PFSK-1 (cell line): Measurements from ENCODE around the gene PCIF1.

Experiments
- FOXP2 ChIP-seq: optimal IDR thresholded peaks from 2 replicates; pipeline ENCODE3; 2011; ENCODE audit warnings: borderline replicate concordance, control low read depth, inconsistent platforms; ENCODE audit not compliant: insufficient read depth; ENCODE audit errors: extremely low read length, extremely low read depth
- POLR2AphosphoS5 ChIP-seq: IDR thresholded peaks from 2 replicates; pipeline ENCODE4 v1.6.1; 2012; ENCODE audit warnings: low read depth, mild to moderate bottlenecking, control low read depth, low read length, moderate library complexity
- SIN3A ChIP-seq: IDR thresholded peaks from 2 replicates; pipeline ENCODE4 v1.6.1; 2012; ENCODE audit warnings: mild to moderate bottlenecking, low read length, moderate library complexity, borderline replicate concordance; ENCODE audit not compliant: insufficient read depth
- TAF1 ChIP-seq: IDR thresholded peaks from 2 replicates; pipeline ENCODE4 v1.6.1; 2012; ENCODE audit warnings: low read length, control low read depth, borderline replicate concordance; ENCODE audit not compliant: insufficient read depth
- TF ChIP-seq, protein P1 (sequence below), 2 experiments: IDR thresholded peaks; 2 replicates each; pipeline versions ENCODE4 v1.6.1 to v1.8.0; 2011 to 2012; ENCODE audit warnings: low read depth in 2 of 2, low read length in 2 of 2, control low read depth in 1 of 2, inconsistent platforms in 1 of 2, mild to moderate bottlenecking in 1 of 2, moderate library complexity in 1 of 2; ENCODE audit not compliant: insufficient read depth in 1 of 2

The PCIF1 gene

DNA sequence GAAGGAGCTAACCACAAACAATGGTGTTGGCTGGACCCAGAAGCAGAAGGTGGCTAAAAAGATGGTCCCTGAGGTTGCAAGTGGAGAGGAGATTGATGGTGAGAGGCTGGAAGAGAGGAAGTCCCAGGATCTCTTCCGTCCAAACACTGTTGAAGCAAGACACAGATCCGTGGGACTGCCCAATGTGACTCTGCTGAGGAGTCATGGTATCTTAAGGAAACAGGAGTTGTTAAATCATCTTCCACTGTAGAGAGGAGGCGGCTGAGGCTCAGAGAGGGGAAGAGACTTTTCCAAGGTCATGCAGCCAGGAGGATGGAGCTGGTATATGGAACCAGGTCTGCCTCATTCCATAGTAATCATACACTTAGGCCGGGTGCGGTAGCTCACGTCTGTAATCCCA, 41.6 kb downstream of the PCIF1 start:
- TF ChIP-seq SIN3A = no peak
- TF ChIP-seq TAF1 = no peak
- TF ChIP-seq, protein P1, sequence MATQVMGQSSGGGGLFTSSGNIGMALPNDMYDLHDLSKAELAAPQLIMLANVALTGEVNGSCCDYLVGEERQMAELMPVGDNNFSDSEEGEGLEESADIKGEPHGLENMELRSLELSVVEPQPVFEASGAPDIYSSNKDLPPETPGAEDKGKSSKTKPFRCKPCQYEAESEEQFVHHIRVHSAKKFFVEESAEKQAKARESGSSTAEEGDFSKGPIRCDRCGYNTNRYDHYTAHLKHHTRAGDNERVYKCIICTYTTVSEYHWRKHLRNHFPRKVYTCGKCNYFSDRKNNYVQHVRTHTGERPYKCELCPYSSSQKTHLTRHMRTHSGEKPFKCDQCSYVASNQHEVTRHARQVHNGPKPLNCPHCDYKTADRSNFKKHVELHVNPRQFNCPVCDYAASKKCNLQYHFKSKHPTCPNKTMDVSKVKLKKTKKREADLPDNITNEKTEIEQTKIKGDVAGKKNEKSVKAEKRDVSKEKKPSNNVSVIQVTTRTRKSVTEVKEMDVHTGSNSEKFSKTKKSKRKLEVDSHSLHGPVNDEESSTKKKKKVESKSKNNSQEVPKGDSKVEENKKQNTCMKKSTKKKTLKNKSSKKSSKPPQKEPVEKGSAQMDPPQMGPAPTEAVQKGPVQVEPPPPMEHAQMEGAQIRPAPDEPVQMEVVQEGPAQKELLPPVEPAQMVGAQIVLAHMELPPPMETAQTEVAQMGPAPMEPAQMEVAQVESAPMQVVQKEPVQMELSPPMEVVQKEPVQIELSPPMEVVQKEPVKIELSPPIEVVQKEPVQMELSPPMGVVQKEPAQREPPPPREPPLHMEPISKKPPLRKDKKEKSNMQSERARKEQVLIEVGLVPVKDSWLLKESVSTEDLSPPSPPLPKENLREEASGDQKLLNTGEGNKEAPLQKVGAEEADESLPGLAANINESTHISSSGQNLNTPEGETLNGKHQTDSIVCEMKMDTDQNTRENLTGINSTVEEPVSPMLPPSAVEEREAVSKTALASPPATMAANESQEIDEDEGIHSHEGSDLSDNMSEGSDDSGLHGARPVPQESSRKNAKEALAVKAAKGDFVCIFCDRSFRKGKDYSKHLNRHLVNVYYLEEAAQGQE (IDR thresholded peaks at IDR 0.05; ENCODE audit: insufficient read depth in 1 of 2, low read depth in 2 of 2, low read length in 2 of 2) = no peak
- no peak for TF ChIP-seq FOXP2
- TF ChIP-seq POLR2AphosphoS5 = no peak

- no peak for TF ChIP-seq TAF1
- no peak for TF ChIP-seq SIN3A
- TF ChIP-seq FOXP2 = no peak
- no peak for TF ChIP-seq POLR2AphosphoS5
- TF ChIP-seq, protein P1 (IDR thresholded peaks at IDR 0.05; ENCODE audit: insufficient read depth in 1 of 2, low read depth in 2 of 2, low read length in 2 of 2) = no peak
These were observed 46.8 kb downstream of the PCIF1 start for GRCh38 chr20:45981261-45981660.

DNA sequence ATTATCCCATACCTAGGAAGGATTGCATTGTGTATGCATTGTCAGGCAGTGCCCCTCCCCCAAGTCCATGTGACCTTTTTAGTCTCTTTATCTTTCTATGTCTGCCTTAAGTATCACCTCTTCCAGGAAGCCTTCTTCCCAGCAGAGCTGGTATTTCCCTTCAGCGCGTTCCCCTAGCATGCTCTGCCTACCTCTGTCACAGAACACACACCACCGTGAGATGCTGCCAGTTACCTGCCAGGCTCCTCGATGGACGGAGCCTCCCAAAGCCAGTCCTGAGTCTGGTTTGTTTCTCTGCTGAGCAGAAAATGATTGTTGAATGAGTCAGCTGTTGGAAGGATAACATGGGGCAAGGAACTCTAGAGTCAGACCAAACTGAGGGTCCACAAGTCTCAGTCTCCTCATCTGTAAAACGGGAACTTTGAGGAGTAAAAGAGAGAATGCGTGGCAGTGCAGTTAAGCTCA, 48.8 kb downstream of the PCIF1 start:
- TF ChIP-seq TAF1 = no peak
- no peak for TF ChIP-seq POLR2AphosphoS5
- TF ChIP-seq FOXP2 = no peak
- TF ChIP-seq SIN3A = no peak
- TF ChIP-seq, protein P1 (IDR thresholded peaks at IDR 0.05; ENCODE audit: insufficient read depth in 1 of 2, low read depth in 2 of 2, low read length in 2 of 2) = no peak

- TF ChIP-seq POLR2AphosphoS5 (no peak), TAF1 (no peak), FOXP2 (no peak), SIN3A (no peak)
- TF ChIP-seq, protein P1 (IDR thresholded peaks at IDR 0.05; ENCODE audit: insufficient read depth in 1 of 2, low read depth in 2 of 2, low read length in 2 of 2) = no peak
These were observed 51.1 kb downstream of the PCIF1 start for GRCh38 chr20:45985573-45985972.

GRCh38 chr20:45987108-45987780, 52.8 kb downstream of the PCIF1 start:
- TF ChIP-seq FOXP2 (no peak), SIN3A (no peak), TAF1 (no peak), POLR2AphosphoS5 (no peak)
- TF ChIP-seq, protein P1 (IDR thresholded peaks at IDR 0.05; ENCODE audit: insufficient read depth in 1 of 2, low read depth in 2 of 2, low read length in 2 of 2) = 0 out of 4 replicates have a peak, but pooled peaks of 1 of the 2 experiments have one; percentile 42
